GM18868 (cell line): Measurements from ENCODE around the gene GRAMD4.

ENCODE experiments used
- ATAC-seq: cut with Tn5 transposase; IDR thresholded peaks from one replicate; pipeline ENCODE4 v1.9.1; 2021; ENCODE audit warnings: mild to moderate bottlenecking, moderate library complexity; ENCODE audit not compliant: unreplicated experiment

GRAMD4 gene

GRCh38 chr22:46707305-46707704 lies 87.1 kb downstream of the GRAMD4 start:
- no peak for ATAC-seq

GRCh38 chr22:46707827-46708570 lies 87.8 kb downstream of the GRAMD4 start:
- no peak for ATAC-seq

- ATAC-seq: no peak
These were observed 88.7 kb downstream of the GRAMD4 start for GRCh38 chr22:46708766-46709330.

- no peak for ATAC-seq
These were observed 90.6 kb downstream of the GRAMD4 start for GRCh38 chr22:46710806-46711205.

GRCh38 chr22:46712288-46712687 lies 92.1 kb downstream of the GRAMD4 start:
- no peak for ATAC-seq

GRCh38 chr22:46714550-46714949 lies 94.4 kb downstream of the GRAMD4 start:
- ATAC-seq: no peak

- no peak for ATAC-seq
These were observed 99.7 kb downstream of the GRAMD4 start for GRCh38 chr22:46719921-46720320.

GRCh38 chr22:46721501-46722085 lies 101.4 kb downstream of the GRAMD4 start:
- ATAC-seq: no peak

- ATAC-seq: no peak
These were observed 103.7 kb downstream of the GRAMD4 start for GRCh38 chr22:46723882-46724281.

- no peak for ATAC-seq
These were observed 104.9 kb downstream of the GRAMD4 start for GRCh38 chr22:46725096-46725495.

- ATAC-seq: no peak
These were observed 106.1 kb downstream of the GRAMD4 start for GRCh38 chr22:46726066-46726985.

- no peak for ATAC-seq
These were observed 106.8 kb downstream of the GRAMD4 start for GRCh38 chr22:46726986-46727317.

GRCh38 chr22:46727813-46728364 lies 107.7 kb downstream of the GRAMD4 start:
- no peak for ATAC-seq

- ATAC-seq: no peak
These were observed 108.3 kb downstream of the GRAMD4 start for GRCh38 chr22:46728470-46728869.
